ENCODE data around the gene KCNG2. TPM values are rescaled to one million over a fixed set of nuclear protein-coding genes. Genes with fewer than 3 reads are reported as not detected.

The KCNG2 gene
- total and polyA plus RNA-seq, 2 of the 13 experiments (the other 11 are each of a cell fraction or from before 2014, with no cell fraction given), result not detected

GRCh38 chr18:79934311-79935097 is 136.8 kb downstream of the KCNG2 start (continued):
- TF ChIP-seq GATA4 (IDR thresholded peaks at IDR 0.05; ENCODE audit: borderline replicate concordance, low read depth) (peak; percentile 67; the same call in 1 of the 2 replicates), ZSCAN30 (CRISPR knock-in tag; IDR thresholded peaks at IDR 0.05) (no peak), POGZ (CRISPR knock-in tag; IDR thresholded peaks at IDR 0.05) (peak; percentile 85), HES4 (CRISPR knock-in tag; IDR thresholded peaks at IDR 0.05; ENCODE audit: borderline replicate concordance) (no peak), ZNF607 (CRISPR knock-in tag; IDR thresholded peaks at IDR 0.05; ENCODE audit: borderline replicate concordance) (peak; percentile 15; the same call in 1 of the 2 replicates), GATAD1 (CRISPR knock-in tag; IDR thresholded peaks at IDR 0.05) (no peak; the same call in none of the 2 replicates), NCOA5 (CRISPR knock-in tag; IDR thresholded peaks at IDR 0.05) (no peak), CSRNP2 (CRISPR knock-in tag; conservative IDR thresholded peaks at IDR 0.05; ENCODE audit: low read depth) (no peak), ESRRA (CRISPR knock-in tag; IDR thresholded peaks at IDR 0.05; ENCODE audit: low read depth) (peak; percentile 93), ZNF260 (CRISPR knock-in tag; IDR thresholded peaks at IDR 0.05; ENCODE audit: borderline replicate concordance, low read depth) (no peak), SNRNP70 (IDR thresholded peaks at IDR 0.05; ENCODE audit: low read depth, low read length) (no peak), ZFP41 (CRISPR knock-in tag; IDR thresholded peaks at IDR 0.05; ENCODE audit: borderline replicate concordance) (no peak), ZNF629 (CRISPR knock-in tag; conservative IDR thresholded peaks at IDR 0.05) (peak; percentile 47; the same call in 1 of the 2 replicates), KDM6A (CRISPR knock-in tag; IDR thresholded peaks at IDR 0.05; ENCODE audit: low read depth) (peak; percentile 96), SMAD3 (CRISPR knock-in tag; IDR thresholded peaks at IDR 0.05) (peak; percentile 92), SIN3B (IDR thresholded peaks at IDR 0.05; ENCODE audit: low read length) (peak; percentile 50; the same call in 1 of the 2 replicates), ZNF296 (CRISPR knock-in tag; conservative IDR thresholded peaks at IDR 0.05) (no peak; the same call in 1 of the 2 replicates), AGO2 (optimal IDR thresholded peaks at IDR 0.05; ENCODE audit: low read depth, low read length) (no peak), KLF16 (CRISPR knock-in tag; IDR thresholded peaks at IDR 0.05) (peak in 1 of 2 experiments; percentile 75; a peak in 1 of 4 replicates), ZNF460 (CRISPR knock-in tag; IDR thresholded peaks at IDR 0.05; ENCODE audit: borderline replicate concordance) (no peak; the same call in 1 of the 2 replicates), ZNF878 (CRISPR knock-in tag; IDR thresholded peaks at IDR 0.05) (peak; percentile 76; the same call in 1 of the 2 replicates), ZNF232 (CRISPR knock-in tag; IDR thresholded peaks at IDR 0.05; ENCODE audit: borderline replicate concordance) (no peak)
- TF ChIP-seq, protein P1, sequence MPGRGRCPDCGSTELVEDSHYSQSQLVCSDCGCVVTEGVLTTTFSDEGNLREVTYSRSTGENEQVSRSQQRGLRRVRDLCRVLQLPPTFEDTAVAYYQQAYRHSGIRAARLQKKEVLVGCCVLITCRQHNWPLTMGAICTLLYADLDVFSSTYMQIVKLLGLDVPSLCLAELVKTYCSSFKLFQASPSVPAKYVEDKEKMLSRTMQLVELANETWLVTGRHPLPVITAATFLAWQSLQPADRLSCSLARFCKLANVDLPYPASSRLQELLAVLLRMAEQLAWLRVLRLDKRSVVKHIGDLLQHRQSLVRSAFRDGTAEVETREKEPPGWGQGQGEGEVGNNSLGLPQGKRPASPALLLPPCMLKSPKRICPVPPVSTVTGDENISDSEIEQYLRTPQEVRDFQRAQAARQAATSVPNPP (CRISPR knock-in tag; IDR thresholded peaks at IDR 0.05), result peak; percentile 73; the same call in 1 of the 2 replicates
- TF ChIP-seq, protein P2, sequence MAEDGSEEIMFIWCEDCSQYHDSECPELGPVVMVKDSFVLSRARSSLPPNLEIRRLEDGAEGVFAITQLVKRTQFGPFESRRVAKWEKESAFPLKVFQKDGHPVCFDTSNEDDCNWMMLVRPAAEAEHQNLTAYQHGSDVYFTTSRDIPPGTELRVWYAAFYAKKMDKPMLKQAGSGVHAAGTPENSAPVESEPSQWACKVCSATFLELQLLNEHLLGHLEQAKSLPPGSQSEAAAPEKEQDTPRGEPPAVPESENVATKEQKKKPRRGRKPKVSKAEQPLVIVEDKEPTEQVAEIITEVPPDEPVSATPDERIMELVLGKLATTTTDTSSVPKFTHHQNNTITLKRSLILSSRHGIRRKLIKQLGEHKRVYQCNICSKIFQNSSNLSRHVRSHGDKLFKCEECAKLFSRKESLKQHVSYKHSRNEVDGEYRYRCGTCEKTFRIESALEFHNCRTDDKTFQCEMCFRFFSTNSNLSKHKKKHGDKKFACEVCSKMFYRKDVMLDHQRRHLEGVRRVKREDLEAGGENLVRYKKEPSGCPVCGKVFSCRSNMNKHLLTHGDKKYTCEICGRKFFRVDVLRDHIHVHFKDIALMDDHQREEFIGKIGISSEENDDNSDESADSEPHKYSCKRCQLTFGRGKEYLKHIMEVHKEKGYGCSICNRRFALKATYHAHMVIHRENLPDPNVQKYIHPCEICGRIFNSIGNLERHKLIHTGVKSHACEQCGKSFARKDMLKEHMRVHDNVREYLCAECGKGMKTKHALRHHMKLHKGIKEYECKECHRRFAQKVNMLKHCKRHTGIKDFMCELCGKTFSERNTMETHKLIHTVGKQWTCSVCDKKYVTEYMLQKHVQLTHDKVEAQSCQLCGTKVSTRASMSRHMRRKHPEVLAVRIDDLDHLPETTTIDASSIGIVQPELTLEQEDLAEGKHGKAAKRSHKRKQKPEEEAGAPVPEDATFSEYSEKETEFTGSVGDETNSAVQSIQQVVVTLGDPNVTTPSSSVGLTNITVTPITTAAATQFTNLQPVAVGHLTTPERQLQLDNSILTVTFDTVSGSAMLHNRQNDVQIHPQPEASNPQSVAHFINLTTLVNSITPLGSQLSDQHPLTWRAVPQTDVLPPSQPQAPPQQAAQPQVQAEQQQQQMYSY (CRISPR knock-in tag; IDR thresholded peaks at IDR 0.05), result no peak

Measured in HepG2 (cell line).